OCI-LY3 (cell line): Measurements from ENCODE around the gene RETREG1.

Experiments
- EZH2phosphoT487 ChIP-seq: fragments of 200-600 bp; shearing (Covaris generic); IDR thresholded peaks from 2 replicates; pipeline ENCODE4 v1.6.1; 2018; ENCODE audit warnings: antibody characterized with exemption, mixed run types, low read depth
- TF ChIP-seq, protein P1 (sequence below): fragments of 200-600, 300-600 bp; sonication (generic); IDR thresholded peaks from 2 replicates; pipeline ENCODE4 v1.5.1; 2014; ENCODE audit warnings: antibody characterized with exemption, low read length, low read depth

DNA sequence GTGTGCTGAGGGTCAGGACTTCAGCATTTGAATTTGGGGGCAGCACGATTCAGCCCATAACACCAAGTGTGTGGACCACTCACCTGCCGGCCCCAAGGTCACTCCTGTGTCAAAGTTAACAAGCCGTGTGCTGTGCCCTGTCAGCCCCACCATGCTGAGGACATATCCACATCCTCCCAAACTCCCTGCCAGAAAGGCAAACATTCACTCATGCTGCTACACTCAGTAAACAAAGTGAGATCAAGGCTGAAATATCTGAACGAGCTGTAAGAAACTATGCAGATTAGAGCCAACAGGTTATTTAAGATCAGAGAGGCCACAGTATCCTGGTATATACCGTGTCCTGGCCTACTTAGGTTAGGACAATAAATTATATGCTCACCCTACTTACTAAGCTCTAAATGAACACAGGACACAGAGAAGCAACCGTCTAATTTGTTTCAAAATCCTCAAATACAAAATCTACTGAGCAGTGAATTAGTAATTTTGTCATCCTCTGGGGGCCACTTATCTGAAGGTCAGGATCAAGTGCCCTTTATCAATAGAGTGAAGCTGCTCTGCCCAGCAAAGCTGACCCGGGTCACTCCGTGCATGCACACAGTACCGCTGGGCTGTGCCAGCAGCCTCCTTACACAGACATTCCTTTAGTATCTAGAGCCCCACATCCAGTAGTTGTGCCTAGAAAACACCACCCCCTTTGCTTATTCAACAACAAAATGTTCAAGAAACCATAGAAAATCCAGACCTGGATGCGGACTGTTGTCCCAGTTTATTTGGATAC, 28.2 kb downstream of the RETREG1 start:
- TF ChIP-seq, protein P1, sequence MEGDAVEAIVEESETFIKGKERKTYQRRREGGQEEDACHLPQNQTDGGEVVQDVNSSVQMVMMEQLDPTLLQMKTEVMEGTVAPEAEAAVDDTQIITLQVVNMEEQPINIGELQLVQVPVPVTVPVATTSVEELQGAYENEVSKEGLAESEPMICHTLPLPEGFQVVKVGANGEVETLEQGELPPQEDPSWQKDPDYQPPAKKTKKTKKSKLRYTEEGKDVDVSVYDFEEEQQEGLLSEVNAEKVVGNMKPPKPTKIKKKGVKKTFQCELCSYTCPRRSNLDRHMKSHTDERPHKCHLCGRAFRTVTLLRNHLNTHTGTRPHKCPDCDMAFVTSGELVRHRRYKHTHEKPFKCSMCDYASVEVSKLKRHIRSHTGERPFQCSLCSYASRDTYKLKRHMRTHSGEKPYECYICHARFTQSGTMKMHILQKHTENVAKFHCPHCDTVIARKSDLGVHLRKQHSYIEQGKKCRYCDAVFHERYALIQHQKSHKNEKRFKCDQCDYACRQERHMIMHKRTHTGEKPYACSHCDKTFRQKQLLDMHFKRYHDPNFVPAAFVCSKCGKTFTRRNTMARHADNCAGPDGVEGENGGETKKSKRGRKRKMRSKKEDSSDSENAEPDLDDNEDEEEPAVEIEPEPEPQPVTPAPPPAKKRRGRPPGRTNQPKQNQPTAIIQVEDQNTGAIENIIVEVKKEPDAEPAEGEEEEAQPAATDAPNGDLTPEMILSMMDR = no peak
- TF ChIP-seq EZH2phosphoT487 = no peak
